NCI-H82 treated with DMSO at 0.1 percent for 48 hours (cell line): ENCODE measurements around the gene ACAN.

ENCODE experiments used
- DNase-seq: peaks from one replicate; lab custom pipeline; 2025; ENCODE audit not compliant: unreplicated experiment; lab: John Stamatoyannopoulos, UW

The ACAN gene

DNA sequence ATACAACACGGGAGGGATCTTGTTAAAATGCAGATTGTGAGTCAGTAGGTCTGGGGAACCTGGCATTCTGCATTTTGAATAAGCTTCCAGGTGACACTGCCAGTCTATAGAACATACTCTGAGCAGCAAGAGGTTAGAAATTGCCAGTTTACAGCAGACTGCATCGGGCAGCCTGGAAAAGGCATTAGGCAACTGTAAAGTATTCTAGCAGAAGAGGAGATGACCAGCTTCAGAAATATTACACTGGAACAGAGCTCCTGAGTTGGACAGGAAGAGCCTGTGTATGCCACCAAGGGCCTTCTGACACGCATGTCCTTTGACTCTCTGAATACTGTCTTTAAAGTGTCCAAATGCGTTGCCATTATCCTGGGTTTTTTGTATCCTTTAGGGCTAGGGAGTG lies 2.5 kb upstream of the ACAN start:
- DNase-seq: no peak

DNA sequence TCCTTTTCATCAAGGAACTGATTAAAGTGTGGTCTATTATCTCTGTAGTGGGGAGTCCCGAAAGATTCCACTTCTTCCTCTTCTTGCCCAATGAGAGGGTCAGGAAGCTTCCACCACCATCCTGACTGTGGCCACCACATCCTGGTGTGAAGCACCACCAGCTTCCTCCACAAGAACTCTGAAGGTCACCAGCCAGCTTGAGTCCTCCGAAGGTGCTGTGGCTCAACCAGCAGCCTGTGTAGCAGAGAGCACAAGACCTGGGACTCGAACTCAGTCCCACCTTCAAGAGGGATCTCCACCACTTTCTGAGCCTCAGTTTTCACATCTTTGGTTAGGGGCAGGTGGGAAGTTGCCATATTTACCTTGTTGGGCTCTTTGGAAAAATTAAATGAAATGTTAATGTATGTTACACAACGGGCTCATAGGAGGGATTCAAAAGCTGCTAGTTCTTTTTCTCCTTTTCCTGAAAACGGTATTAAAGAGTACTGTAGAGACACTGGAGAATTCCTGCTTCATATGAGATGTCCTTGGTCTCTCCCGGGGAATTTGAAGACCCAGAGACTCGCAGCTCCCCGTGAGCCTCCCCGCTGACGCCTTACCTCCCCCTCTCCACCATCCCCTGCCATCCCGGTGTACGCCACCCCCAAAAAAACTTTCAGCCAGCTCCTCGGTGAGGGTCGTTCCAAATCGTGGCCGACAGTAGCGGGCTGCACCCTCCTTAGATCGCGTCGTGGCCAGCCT lies 816 bp upstream of the ACAN start:
- no peak for DNase-seq

DNA sequence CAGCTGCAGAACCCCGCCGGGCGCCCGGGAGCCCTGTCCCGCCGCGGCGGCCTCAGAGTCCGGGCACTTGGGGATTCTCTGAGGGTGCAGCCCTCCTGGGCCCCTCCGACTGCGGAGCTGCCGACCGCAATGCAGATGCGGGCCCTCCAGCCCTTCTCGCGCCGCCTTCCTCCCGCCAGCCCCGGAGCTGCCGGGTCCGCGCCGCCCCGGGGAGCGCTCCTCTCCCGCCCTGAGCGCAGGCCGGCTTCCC lies 320 bp upstream of the ACAN start:
- no peak for DNase-seq

DNA sequence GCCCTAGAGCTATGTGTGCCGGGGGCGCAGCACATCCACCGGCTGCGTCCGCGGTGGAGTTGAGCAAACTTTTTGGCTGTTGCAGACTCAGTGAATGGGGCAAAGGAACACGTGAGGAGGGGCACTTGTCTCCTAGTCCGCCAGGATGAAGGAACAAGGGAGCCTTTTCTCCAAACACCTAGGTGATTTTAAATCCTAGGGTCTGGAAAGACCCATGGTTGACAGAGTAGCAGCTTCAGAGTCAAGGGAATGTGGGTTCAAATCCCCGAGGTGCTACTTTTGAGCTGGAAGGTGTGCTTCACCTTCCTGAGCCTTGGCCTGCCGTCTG lies 648 bp downstream of the ACAN start:
- no peak for DNase-seq

DNA sequence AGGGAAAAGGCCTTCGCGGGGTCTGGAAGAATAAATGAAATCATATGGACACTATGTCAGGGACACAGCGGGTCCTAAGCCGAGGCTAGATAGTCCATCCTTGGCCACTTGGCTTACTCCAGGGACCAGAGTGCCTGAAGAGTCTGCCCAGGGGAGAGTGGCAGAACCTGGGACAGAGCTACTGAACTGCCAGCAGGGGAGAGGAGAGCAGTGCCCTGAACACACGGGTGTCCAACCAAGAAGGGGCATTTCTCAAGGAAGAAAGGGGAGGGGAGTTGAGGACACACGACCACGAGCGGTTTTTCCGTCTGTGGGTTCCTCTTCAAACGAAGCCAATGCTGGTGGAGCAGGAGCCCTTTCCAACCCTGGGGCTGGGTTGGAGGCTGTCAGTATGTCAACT lies 1.0 kb downstream of the ACAN start:
- no peak for DNase-seq

DNA sequence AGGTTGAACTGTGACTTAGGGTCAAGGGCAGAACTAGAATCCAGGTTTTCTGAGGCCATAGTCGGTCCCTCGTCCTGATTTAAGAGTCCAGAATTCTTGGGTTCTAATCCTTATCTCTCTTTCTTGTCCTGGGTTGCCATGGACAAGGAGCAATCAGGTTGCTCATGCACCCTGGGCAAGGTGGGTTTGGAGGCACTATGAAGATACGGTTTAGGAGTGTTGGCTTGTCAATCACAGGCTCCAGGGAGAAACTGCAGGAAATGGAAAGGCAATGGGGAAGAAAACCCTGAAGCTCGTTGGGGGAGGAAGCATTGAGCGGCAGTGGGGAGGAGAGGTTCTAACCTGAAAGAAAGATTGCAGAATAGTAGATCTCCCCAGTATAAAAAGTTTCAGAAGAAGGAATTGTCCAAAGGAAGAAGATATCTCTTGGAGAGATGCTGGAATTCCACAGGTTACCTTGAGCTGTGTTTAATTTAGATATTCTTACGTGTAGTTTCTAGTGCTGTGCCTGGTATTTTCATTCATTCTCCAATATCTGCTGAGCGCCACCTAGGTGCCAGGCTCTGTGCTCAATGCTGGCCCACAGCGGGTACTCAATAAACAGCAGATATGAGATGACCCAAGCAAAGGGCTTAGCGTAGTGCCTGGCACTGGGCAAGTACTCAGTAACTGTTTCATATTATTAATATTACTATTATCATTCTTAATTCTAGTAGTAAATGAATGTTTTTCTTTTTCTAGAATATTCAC lies 2.0 kb downstream of the ACAN start:
- no peak for DNase-seq

DNA sequence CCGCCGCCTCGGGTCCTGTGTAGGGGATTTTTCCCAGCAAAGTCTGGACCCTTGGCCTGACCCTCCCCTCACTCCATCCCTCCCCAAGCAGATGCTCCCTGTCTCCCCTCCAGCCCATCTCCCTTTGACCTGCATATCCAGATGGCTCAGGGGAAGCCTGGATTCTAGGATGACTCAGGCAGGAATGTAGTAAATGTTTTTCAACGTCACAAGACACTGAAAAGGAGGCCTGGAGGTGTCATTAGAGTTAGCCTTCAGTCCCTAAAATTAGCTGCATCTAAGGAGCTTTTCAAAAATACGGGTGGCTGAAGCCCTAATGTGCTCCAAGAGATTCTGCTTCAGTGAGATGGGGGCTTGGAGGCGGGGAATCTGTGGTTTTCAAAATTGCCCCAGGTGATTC lies 7.2 kb downstream of the ACAN start:
- no peak for DNase-seq

DNA sequence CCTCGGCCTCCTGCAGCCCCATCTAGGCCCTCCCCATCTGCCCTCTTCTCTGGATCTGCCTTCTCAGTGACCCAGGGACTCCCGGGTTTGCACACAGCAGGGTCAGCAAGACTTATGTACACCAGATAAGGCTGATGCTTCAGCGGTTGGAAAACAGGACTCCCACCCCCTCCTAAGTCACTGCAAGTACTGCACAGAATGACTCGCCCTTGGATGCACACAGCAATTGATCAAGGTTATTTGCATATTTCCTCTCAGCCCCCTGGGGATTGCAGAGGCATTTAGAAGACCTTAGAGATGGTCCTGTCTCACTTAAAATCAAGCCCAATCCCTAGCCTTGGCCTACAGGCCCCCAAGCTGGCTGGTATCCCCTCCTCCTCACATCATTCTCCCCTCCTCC lies 8.9 kb downstream of the ACAN start:
- DNase-seq: no peak

DNA sequence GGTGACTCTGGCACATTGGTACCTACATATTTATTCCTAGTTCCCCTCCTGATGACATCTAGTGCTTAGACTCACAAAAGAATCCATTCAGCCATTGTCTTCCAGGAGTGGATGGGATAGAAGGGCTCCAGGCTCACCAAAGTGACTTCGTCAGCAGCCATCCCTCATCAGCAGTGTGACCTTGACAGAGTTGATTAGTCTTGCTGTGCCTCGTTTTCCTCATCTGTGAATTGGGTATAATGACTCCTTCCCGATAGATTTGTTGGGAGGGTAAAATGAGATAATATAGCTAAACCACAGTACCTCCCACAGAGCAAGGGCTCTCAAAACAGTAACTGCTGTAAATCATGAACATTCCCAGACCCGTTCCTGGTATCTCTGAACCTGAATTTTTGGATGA lies 10.7 kb downstream of the ACAN start:
- DNase-seq: no peak

DNA sequence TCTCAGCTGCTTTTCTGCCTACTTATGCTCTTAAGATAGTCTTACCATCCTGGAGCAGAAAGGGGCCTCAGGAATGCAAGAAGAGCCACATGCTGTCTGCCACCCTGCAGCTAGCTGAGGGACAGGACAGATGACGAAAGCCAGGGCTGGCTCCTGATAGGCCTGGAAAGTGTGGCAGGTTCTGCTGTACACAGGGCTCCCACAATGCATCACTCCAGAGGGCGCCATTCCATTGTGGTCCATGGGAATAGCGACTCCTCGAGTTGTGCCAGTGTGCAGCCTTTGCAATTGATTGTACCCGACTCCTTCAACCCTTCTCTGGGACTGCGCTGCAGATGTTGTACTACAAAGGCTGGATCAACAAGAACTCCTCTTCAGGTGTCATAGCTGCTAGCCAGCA lies 11.2 kb downstream of the ACAN start:
- no peak for DNase-seq

DNA sequence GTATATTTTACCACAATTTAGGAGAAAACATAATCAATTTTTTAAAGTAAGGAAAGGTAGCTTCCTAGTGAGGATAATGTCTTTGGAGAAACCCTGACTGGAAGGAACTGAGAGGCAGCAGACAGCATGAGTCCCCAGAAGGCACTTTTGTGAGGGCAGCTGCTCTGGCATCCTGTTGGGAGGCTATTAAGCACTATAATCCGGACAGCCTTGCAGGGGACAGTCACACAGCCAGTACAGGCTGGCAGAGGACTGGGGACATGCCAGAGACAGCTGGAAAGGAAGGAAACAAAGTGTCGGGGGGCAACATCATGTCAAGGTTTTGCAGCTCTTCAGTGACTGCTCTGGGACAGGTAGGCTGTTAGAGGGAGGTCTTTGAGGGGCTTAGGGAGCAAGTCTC lies 15.7 kb downstream of the ACAN start:
- DNase-seq: no peak

DNA sequence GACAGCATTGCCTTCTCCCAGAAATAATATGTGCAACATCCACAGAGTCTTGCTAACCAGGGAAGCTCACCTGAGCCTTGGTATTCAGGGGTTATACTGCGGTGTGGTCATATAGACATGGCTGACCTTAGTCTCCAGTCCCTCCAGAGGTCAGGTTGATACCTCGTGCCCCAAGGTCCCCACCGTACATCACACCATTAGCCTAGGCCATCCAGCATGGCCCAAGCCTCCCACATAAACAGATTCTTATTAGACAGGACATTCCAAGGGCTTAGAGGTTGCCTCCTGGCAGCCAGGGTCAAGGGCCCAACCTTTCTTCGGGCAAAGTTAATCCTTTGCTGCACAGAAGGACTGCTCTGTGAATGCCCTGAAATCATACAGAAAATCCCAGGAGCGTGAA lies 18.8 kb downstream of the ACAN start:
- no peak for DNase-seq

DNA sequence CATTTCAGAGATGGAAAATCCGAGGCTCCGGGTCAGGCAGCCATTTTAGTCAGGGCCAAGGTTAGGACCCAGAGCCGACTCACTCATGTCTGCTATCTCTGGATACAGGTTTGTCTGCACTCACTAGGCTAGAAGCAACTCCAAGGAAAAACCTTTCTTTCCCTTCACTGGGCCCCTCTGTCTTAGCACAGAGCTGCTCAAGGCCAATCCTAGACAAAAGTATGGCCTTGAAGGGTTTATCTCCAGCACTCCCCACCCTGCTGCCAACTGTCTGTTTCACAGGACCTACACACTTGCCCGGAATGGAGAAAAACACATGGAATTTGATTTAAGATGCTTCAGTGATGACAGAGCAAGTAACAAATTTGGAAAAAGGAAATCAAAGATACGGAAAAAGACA lies 25.6 kb downstream of the ACAN start:
- DNase-seq: no peak

DNA sequence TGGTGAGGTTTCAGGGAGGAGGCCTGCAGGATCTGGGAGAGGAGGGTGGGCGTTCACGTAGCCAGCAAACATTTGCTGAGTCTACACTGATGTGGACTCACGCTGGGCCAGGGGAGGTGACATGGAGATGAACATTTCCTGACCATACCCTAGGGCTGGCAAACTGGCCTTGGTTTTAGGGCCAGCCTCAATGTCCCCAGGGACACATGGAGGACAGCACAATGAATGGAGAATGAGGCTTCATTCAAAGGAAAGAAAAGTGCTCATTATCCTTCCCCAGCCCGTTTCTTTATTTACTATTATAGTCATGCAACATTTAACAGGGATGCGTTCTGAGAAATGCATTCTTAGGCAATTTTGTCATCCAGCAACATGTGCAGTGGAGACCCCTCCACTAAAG lies 26.8 kb downstream of the ACAN start:
- no peak for DNase-seq

DNA sequence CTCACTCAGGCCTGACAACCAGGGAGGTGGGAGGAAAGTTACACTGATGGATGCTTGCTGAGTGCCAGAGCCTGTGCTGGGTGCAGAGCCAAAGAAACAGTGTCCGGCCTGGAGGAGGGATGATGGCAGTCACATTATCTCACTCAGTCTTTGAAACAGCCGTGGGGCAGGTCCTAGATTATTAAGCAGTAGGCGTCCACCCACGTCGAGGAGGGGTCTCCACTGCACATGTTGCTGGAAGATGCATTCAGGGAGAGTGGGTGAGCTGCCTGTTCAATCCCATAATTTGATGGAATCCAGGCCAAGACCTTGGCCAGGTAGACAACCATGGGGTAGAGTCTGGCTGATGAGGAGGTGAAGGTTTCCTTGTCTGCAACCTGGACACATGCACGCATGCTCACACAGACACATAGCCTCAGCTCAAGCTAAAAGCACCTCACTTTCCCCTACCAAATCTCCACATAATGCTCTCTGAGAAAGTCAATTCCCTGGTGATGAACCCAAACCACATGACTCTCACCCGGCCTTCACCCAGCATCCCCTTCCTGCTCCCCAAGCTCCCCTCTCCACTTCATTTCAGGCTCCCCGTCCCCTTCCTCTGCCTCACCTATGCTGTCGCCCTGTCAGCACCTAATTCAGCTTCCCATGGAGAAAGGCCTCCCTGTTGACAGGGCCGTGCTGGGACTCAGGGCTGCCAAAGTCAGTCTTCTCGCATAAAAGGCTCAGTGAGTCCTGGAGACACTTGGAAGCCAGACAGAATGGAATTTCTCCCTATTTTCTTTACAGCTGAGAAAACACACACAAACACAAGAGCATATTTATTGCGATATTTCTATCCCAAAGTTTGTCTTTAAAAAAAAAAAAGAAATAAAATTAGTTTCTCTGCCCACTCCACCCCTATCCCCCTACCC lies 29.8 kb downstream of the ACAN start:
- DNase-seq: no peak

DNA sequence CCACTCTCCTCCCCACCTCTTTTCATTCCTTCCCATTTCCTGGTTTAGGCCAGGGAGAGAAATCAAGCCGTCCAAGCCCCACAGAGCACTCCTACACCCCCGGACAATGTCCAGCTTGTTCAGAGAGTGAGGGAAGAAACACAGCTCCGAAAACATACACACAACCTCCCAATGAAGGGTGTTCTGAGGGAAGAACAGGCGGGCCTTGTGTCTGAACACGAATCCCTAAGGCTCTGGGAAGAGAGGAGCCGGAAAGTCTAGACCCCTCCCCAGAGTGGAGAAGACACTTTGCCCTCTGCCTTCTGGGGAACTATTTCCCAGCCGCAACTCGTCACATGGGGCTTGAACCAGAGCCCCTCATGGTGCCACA lies 30.5 kb downstream of the ACAN start:
- DNase-seq: no peak

DNA sequence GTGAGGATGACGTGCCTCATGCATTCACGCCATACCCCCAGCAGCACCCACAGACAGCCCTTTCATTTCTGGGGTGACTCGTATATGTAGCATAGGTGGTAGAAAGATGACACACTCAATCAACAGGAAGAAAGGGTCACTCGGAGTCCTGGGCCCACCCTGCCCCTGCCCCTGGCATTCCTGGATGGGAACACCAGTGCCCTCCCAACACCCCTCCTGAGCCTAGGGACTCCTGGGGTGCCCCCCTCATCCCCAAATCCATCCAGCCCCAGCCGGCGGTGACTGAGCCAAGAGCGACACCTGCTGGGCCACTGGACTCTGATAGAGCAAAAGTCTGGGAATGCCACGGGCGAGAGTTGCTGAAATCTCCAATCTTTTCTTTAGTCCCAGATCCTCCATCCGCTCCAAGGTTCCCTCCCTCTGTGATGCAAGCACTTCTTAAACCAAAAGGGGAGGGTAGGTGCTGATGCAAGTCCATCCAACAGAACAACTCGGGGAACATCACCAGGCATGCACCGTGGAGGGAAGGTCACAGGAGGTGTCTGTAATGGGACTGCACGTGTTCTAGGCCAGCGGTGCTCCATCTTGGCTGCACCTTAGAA lies 31.1 kb downstream of the ACAN start:
- DNase-seq: no peak

DNA sequence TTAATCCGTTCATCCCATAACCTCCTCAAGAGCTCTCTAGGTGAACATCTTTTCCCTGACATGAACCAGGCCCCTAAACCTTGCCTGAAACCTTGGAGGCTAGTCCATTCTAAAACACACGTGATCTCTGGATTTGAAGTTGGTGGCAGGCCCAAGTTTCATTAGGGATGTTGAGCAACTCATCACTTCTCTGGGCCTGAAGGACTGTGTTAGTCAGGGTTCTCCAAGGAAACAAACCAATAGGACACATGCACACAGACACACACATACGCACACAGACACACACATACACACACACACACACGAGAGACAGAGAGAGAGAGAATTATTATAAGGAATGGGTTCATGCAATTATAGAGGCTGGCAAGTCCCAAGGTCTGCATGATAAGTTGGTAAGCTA lies 31.9 kb downstream of the ACAN start:
- DNase-seq: no peak

DNA sequence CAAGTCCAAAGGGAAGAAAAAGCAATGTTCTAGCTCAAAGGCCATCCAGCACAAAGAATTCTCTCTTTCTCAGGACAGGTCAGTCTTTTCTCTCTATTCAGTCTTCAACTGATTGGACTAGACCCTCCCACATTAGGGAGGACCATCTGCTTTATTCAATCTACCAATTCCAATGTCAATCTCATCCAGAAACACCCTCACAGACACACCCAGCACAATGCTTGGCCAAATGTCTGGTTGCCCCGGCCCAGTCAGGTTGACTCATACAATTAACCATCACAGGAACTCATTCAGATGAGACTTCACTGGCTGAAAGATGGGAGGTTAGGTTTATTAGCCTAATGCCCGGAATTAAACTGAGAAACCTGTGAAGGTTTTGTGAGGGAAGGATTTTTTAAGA lies 32.4 kb downstream of the ACAN start:
- no peak for DNase-seq

DNA sequence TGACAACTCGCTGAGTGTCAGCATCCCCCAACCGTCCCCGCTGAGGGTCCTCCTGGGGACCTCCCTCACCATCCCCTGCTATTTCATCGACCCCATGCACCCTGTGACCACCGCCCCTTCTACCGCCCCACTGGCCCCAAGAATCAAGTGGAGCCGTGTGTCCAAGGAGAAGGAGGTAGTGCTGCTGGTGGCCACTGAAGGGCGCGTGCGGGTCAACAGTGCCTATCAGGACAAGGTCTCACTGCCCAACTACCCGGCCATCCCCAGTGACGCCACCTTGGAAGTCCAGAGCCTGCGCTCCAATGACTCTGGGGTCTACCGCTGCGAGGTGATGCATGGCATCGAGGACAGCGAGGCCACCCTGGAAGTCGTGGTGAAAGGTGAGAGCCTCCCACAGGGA lies 35.4 kb downstream of the ACAN start:
- DNase-seq: no peak

DNA sequence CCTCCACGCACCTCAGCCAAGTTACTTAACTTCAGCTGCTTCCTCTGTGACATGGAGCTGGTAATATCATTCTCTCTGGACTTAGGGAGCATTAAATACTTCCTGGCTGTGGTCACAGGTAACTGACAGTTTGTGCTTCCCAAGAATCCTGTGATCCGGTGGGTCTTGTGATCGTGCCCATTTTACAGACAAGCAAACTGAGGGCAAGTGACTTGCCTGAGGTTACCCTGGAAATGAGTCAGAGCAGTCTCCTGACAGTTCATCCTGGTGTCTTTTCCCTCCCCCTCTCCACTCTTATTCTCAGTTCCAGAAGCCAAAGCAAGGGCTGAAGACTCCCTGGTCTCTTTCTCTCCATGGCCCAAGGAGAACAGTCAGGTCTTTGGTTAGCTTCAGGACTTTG lies 35.9 kb downstream of the ACAN start:
- DNase-seq: no peak

DNA sequence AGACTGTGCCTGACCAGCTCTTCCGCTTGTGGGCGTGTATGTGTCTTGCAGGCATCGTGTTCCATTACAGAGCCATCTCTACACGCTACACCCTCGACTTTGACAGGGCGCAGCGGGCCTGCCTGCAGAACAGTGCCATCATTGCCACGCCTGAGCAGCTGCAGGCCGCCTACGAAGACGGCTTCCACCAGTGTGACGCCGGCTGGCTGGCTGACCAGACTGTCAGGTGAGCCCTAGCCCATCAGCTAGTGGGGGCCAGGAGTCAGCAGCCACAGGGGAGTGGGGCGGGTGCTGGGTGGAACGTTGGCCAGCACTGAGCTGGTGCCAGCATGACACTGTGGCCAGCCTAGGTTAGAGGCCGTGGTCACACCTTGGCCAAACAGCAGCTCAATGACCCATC lies 36.7 kb downstream of the ACAN start:
- no peak for DNase-seq
